ENCODE measurements around the gene CLIC4.
"Not testable (repeated sequence)": the region's sequence is repeated elsewhere in the genome, so short reads cannot be mapped to it uniquely, and the experiment has no call there.

Gene CLIC4

DNA sequence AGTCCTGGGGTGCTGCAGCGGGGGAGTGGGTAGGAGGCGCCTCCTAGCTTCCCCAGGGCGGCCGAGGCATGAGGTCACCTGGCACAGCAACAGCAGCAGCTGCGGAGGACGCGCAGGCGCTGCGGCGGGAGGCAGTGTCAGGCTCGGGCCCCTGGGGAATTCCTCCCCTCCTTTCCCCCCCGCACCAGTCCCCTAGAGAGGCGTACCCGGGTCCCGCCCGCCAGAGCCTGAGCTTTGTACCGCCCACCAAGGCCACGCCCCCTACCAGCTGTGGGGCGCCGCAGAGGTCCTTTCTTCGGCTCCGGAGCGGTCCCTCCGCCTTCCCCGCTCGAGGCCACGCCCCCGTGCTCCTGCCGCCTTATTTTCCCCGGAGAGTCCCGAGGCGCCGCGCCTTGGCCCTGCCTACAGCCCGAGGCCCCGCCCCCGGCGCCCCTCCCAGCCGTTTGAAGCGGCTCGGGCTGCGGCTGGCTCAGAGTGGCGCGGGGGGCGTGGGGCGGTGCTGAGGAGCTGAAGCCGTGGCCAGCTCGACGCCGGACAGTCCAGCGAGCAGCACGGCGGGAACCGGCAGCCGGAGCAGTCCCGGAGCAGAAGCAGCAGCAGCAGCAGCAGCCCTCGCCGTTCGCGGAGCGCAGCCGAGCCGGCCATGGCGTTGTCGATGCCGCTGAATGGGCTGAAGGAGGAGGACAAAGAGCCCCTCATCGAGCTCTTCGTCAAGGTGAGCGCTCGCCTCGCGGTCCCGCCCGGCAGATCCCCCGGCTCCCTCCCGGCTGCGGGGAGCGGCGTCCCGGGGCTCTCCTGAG lies at the start of gene CLIC4:
Gene CLIC4, plus strand, starts transcription at position 537 of the 800 bp plus-strand sequence. Its CDS starts 107 bp downstream, at position 644.
- H3K4me3 ChIP-seq (ENCODE audit: low read depth, low read length), result peak within 1 kb of the TSS; percentile 75
- TF ChIP-seq, protein P1, sequence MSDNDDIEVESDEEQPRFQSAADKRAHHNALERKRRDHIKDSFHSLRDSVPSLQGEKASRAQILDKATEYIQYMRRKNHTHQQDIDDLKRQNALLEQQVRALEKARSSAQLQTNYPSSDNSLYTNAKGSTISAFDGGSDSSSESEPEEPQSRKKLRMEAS (IDR thresholded peaks at IDR 0.05; ENCODE audit: low read depth, low read length), result peak; percentile 47; the same call in 1 of the 2 replicates
- no peak for TF ChIP-seq CTCF (IDR thresholded peaks at IDR 0.05; ENCODE audit: low read depth, low read length)
- TF ChIP-seq POLR2A (IDR thresholded peaks at IDR 0.05; ENCODE audit: extremely low read depth, insufficient read length), result peak; percentile 67
- TF ChIP-seq MYC (IDR thresholded peaks at IDR 0.05; ENCODE audit: low read depth, low read length), result peak; percentile 34
- DNase-seq (ENCODE audit: low read depth), result peak; percentile 98

DNA sequence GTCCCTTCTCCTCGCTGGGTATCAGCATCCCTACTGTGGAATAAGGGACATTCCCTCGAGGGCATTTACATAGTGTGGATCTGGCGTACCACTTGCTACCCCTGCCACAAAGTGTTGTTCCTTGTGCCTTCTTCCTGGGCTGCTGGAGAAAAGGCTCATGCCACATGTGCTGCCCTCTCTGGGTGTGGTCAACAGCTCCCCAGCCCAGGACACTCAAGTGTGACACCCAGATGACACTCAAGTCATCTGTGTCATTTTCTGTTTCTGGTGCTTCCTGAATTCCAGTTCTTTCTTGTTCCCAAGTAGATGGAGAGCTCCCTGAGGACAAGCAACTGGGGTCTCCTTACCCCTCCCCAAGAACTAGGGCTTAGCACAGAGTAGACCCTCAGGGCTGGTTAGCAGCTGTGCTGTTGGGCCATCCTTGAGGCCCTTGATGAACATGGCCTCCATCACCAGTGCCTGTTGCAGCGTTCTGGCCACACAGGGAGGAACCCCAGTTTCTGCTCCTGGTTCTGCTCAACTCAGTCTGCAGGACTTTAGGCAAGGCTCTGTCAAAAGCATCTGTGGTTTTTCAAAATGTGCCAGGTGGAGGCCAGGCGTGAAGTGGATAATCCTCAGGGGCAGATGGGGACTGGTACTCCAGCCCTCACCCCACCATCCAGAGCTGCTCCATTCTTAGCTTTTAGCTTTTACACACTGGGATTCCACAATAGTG lies 49.0 kb upstream of the CLIC4 start:
- DNase-seq (ENCODE audit: low read depth), result no peak
- TF ChIP-seq POLR2A (IDR thresholded peaks at IDR 0.05; ENCODE audit: extremely low read depth, insufficient read length) (no peak), MYC (IDR thresholded peaks at IDR 0.05; ENCODE audit: low read depth, low read length) (no peak), CTCF (IDR thresholded peaks at IDR 0.05; ENCODE audit: low read depth, low read length) (no peak)
- TF ChIP-seq, protein P1 (IDR thresholded peaks at IDR 0.05; ENCODE audit: low read depth, low read length), result no peak
- no peak overlapping the region for H3K4me3 ChIP-seq (ENCODE audit: low read depth, low read length)

DNA sequence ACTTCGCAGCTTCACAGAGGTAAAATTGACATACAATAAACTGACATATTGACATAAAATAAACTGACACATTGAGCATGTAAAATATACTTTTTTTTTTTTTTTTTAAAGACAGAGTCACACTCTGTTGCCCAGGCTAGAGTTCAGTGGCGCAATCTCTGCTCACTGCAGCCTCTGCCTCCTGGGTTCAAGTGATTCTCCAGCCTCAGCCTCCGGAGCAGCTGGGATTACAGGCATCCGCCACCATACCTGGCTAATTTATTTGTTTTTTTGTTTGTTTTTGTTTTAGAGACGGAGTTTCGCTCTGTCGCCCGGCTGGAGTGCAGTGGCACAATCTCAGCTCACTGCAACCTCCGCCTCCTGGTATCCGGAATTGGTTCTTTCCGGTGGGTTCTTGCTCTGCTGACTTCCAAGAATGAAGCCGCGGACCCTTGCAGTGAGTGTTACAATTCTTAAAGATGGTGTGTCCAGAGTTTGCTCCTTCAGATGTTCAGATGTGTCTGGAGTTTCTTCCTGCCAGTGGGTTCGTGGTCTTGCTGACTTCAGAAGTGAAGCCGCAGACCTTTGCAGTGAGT lies 48.4 kb upstream of the CLIC4 start:
- TF ChIP-seq, protein P1 (IDR thresholded peaks at IDR 0.05; ENCODE audit: low read depth, low read length), result no peak
- TF ChIP-seq CTCF (IDR thresholded peaks at IDR 0.05; ENCODE audit: low read depth, low read length), result no peak
- no peak for TF ChIP-seq MYC (IDR thresholded peaks at IDR 0.05; ENCODE audit: low read depth, low read length)
- TF ChIP-seq POLR2A (IDR thresholded peaks at IDR 0.05; ENCODE audit: extremely low read depth, insufficient read length), result no peak
- DNase-seq (ENCODE audit: low read depth), result no peak
- no peak overlapping the region for H3K4me3 ChIP-seq (ENCODE audit: low read depth, low read length)

GRCh38 chr1:24697453-24698001 lies 47.7 kb upstream of the CLIC4 start:
- DNase-seq (ENCODE audit: low read depth), result not testable (repeated sequence)

DNA sequence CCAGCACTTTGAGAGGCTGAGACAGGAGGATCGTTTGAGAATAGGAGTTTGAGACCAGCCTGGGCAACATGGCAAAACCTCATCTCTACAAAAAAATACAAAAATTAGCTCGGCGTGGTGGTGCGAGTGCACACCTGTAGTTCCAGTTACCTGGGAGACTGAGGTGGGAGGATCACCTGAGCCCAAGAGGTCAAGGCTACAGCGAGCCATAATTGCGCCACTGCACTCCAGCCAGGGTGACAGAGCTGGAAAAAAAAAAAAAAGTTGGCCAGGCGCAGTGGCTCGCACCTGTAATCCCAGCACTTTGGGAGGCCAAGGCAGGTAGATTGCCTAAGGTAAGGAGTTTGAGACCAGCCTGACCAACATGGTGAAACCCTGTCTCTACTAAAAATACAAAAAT lies 46.9 kb upstream of the CLIC4 start:
- H3K4me3 ChIP-seq (ENCODE audit: low read depth, low read length); DNase-seq (ENCODE audit: low read depth): not testable (repeated sequence)

More at GRCh38 chr1:24697453-24698001, 47.7 kb upstream of the CLIC4 start:
- H3K4me3 ChIP-seq (ENCODE audit: low read depth, low read length), result not testable (repeated sequence)

DNA sequence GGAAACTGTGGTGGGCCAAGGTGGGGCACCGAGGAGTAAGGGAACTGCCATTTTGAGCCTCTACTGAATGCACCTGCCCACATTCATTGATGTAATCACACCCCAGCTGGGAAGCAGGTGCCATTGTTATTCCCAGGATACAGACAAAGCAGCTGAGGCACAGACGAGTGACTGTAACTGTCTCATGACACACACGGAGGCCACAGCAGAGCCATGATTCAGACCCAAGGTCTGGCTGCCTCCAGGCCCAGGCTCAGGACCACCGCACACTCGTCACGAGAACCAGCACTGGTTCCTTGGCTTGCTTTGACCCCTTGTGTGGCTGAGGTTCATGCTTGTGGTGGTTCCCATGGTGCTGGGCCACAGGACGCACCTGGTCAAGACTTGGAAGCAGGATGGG lies 45.6 kb upstream of the CLIC4 start:
- no peak overlapping the region for H3K4me3 ChIP-seq (ENCODE audit: low read depth, low read length)
- no peak for TF ChIP-seq CTCF (IDR thresholded peaks at IDR 0.05; ENCODE audit: low read depth, low read length)
- TF ChIP-seq POLR2A (IDR thresholded peaks at IDR 0.05; ENCODE audit: extremely low read depth, insufficient read length), result no peak
- no peak for TF ChIP-seq MYC (IDR thresholded peaks at IDR 0.05; ENCODE audit: low read depth, low read length)
- DNase-seq (ENCODE audit: low read depth), result no peak

All from NB4 (cell line).